HG03060 (cell line): Measurements from ENCODE around the gene GSTA4.

Experiments used
- ATAC-seq: cut with Tn5 transposase; IDR thresholded peaks from one replicate; pipeline ENCODE4 v1.9.1; 2021; ENCODE audit warnings: low read depth, moderate number of reproducible peaks; ENCODE audit not compliant: unreplicated experiment

GSTA4 gene

GRCh38 chr6:52929321-52930164 lies 65.5 kb downstream of the GSTA4 start:
- ATAC-seq = no peak
